GM19043 (cell line): Measurements from ENCODE around the gene BORCS6.
A peak's percentile ranks its signal among the peaks of the same experiment; 100 is the strongest.

Source experiments
- ATAC-seq: cut with Tn5 transposase; IDR thresholded peaks from one replicate; pipeline ENCODE4 v1.9.1; 2021; ENCODE audit warnings: low read depth; ENCODE audit not compliant: unreplicated experiment

BORCS6 gene

DNA sequence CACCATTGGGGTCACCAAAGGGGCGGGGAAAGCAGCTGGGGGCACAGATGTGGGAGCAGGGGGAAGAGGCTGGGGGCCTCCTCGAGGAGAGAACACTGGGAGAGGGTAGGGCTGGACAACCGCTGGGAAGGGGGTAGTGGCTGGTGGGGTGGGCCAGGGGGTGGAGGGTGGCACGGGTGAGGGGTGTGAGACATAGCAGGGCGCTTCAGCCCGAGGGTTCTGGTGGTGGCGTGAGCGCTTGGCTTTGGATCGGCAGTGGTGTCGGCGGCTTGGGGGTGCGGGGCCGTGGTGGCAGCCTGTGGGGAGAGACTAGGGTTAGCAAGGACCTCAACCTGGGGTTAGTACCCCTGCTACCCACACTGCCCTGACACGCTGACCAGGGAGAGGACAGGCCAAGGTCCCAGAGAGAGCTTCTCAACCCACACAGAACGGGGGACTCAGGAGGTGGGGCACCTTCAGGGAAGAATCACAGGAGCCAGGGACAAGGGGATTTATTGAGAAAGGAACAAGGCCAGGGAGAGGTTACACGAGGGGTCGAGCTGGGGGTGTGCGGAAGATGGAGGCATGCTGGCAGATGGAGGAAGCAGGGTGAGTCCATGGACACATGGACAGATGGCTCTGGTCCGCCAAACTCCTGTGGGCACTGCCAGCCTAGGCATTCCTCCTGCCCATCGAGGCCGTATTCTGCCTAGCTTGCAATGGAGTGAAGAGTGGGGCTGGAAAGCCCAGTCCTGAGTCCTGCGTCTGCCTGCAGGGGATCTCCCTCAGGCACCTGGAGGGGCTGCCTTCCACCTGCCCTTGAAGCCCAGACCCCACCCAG is 46.2 kb downstream of the BORCS6 start:
- ATAC-seq: no peak

DNA sequence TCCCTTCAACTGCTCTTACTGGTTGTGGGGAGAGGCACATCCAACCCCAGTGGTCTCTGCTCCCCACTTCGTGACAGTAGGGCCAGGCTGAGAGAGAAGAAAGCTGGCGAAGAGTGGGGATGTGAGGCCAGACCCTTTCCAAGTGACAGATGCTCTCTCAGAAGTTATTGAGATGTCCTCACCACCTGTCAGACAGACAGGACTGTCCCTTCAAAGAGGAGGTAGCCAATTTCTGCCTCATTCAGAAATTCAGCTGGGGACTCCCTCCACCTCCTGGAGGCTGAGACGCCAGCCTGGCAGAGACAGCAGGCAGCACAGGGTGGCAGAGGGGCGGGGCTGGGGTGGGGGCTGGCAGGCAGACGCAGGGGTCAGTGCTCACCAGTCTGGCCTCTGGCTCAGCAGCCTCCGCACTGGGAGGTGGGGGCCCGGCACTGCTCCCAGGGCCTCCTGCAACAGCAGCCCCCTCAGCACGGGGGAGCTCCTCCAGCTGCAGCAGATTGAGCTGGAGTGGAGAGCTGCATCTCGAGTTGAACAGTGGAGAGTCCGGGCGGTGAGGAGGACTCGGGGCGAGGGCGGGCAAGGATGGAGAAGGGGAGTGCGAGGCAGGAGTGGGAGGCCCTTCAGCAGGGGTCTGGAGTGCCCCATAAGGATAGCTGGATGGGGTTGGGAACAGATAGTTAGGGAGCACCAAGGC is 46.9 kb downstream of the BORCS6 start:
- ATAC-seq: no peak

DNA sequence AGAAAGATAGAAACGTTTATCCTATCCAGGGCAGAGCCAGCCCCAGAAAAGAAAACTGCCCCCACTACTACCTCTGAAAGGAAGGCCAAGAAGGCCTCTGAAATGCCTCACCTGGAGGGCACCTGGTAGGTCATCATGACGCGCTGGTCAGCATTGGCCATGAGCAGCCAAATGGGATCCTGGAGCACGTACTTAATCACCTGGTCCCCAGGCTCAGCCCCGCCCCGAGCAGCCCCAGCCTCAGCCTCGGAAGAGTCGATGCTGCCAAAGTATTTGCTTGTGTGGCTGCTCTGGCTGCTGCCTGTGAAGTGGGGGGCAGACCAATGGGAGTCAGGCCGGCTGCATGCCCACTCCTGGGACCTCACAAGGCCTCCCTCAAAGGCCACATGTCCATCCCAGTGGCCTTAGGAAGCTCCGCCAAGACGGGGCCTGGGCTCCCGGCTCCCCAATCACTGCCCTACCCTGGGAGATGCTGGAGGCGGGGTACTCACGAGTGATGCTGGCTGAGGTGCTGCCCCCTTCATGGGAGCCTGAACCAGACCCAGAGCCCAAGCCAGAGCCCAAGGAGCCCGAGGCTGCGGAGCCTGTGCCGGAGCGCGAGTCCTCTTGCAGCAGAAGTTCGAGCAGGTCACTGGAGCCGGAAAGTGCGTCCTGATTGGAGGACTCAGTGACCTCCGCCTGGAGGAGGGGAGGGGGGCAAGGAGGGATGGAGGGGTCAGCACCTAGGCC is 47.7 kb downstream of the BORCS6 start:
- ATAC-seq: no peak

DNA sequence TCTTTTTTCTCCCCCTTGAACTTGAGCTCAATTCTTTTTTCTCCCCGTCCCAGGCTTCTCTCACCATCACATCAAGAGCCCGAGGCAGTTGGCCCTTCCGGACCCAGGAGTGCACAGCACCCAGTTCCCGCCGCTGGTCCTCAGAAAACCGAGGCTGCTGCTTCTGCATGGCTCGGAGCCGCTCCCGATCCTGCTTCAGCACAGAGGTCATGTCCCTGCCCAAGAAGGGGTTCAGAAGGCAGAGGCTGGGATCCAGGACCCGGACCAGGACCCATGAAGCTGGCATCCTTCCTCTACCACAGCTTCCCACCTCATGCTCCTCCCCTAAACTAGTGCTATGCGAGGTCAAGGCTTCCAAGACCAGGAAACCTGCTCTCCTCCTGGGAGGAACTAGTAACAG is 48.2 kb downstream of the BORCS6 start:
- ATAC-seq: no peak

DNA sequence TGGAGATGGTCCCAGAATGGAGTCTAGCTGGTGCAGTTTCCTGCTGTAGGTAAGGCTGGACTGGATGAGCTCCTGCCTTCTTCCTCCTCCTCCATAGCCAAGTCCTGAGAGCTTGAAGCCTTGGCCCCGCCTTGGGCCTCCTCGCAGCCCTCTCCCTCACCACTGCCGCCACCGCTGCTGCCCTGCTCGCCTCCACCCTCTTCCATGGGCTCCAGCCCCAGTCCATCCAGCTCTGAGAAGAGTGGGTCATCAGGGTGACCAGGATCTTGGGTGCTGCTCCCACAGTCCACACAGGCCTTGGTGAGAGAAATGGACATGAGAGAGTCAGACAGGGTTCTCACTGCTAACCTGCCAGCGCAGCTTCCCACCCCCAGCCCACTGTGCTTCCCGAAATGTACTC is 48.9 kb downstream of the BORCS6 start:
- no peak for ATAC-seq

DNA sequence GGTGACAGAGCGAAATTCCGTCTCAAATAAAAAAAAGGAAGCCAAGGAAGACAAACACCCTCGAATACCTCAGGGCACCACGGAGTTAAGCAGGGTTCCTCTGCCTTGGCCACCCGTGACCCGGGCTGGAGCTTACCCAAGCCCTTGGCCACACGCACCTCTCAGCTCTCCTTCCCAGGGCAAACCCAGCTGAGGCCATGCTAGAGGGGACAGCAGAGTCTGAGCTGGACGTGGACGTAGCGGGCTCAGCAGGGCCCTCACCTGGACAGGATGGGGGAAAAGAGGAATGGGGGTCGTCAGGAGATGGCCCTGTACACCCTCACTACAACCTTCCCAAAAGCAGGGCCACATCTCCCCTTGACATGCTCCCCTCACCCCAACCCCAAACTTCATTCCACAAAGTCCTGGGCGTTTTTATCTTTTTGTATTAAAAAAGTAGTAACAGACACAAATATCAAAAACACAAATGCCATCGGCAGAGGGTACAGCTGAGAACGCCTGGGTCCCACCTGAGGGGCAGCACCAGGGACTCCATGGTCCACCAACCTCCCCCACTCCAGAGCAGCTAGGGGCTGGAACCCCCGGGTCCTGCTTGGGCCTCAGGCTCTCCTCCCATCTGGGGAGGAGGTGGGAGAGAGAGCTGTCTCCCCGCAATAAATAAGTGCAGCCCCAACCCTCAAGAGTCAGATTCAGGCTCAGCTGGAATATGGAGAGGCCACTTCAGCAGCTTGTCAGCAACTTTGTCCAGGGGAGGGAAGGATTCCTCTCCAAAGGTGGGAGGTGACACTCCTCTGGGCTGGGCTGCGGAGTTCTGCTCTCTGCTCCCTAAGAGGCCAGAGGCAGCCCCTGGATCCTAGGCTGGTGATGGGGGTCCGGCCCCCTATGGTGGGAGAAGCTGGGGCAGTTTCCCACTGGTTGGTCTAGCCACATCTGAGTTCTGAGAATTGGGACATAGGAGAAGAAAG is 49.6 kb downstream of the BORCS6 start:
- ATAC-seq: no peak

DNA sequence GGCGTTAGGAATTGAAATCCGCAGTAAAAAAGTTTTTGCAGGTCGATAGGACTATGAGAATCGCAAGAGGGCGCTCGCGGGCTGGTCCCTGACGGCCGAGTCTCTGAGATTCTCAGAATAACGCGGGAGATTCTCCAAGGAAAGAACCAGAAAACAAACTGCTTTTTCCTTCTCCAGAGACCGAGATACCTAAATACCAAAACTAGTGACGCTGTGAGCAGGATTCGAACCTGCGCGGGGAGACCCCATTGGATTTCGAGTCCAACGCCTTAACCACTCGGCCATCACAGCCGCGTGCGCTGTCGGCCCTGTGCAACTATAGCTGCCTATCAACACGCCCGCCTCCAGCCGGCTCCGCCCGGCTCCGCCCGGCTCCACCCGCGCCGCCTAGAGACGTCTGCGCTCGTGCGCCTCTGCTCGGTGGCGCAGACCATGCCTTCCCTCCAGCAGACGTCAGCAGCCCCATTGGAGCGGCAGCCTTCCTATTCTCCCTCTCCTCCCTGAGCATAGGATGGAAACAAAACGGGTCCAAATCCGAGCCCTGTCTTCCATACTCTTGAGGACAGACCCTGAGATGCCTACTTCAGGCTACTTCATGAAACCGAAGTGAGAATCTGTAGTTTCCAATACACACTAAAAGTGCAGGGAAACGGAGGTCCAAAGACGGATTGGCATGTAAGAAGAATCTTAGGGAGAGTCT is 51.2 kb downstream of the BORCS6 start:
- peak; percentile 82 for ATAC-seq

DNA sequence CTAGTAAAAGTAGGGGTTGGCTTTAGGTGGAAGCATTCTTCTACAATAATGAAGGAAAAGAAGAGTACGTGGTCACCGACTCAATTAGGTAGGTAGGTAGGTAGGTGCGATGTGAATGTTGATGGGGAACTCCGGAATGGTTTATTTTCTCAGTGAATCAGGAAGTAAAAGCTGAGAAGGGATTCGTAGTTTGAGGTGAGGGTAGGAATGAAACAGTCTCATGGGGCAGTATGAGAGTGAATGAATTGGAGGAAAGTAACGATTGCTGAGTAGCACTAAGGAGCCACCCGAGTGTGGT is 51.7 kb downstream of the BORCS6 start:
- ATAC-seq: no peak
